Measurements from ENCODE around the gene ELAVL1.

DNA sequence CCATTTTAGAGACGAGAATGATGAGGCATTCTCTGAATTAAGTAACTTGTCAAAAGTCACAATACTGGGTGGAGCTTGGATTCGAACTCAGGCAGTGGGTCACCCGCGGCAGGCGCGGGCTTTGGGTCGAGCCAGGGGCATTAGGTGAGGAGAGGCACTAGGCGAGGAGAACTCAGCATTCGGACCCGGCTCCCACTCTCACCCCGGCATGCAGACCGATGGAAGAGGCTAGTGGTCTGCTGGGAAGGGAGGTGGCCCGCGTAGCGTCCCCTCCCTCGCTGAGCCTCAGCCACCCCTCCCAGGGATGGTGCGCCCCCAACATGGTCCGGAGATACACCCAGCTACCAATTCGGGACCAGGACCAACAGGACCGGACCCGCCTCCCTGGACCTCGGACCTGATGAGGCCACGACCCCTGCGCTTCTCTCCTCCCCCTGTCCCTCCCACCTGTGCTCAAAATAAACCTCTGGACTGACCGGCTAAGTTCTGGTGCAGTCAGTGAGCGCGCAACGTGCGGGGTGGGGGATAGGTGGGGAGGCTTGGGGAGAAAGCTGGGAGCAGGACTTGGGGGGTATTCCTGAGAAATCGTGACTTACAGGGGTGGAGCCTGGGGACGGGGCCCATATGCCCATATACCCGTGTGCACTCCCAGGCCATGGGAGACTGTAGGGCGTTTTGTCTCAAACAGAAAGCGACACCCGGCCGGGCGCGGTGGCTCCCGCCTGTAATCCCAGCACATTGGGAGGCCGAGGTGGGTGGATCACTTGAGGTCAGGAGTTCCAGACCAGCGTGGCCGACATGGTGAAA lies 86.6 kb downstream of the ELAVL1 start:
- TF ChIP-seq, protein P1, sequence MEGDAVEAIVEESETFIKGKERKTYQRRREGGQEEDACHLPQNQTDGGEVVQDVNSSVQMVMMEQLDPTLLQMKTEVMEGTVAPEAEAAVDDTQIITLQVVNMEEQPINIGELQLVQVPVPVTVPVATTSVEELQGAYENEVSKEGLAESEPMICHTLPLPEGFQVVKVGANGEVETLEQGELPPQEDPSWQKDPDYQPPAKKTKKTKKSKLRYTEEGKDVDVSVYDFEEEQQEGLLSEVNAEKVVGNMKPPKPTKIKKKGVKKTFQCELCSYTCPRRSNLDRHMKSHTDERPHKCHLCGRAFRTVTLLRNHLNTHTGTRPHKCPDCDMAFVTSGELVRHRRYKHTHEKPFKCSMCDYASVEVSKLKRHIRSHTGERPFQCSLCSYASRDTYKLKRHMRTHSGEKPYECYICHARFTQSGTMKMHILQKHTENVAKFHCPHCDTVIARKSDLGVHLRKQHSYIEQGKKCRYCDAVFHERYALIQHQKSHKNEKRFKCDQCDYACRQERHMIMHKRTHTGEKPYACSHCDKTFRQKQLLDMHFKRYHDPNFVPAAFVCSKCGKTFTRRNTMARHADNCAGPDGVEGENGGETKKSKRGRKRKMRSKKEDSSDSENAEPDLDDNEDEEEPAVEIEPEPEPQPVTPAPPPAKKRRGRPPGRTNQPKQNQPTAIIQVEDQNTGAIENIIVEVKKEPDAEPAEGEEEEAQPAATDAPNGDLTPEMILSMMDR (IDR thresholded peaks at IDR 0.05): no peak
- TF ChIP-seq POLR2A (IDR thresholded peaks at IDR 0.05): no peak

Data from adrenal gland (tissue), 5 donors.